ENCODE results near the gene MDP1.

The MDP1 gene

DNA sequence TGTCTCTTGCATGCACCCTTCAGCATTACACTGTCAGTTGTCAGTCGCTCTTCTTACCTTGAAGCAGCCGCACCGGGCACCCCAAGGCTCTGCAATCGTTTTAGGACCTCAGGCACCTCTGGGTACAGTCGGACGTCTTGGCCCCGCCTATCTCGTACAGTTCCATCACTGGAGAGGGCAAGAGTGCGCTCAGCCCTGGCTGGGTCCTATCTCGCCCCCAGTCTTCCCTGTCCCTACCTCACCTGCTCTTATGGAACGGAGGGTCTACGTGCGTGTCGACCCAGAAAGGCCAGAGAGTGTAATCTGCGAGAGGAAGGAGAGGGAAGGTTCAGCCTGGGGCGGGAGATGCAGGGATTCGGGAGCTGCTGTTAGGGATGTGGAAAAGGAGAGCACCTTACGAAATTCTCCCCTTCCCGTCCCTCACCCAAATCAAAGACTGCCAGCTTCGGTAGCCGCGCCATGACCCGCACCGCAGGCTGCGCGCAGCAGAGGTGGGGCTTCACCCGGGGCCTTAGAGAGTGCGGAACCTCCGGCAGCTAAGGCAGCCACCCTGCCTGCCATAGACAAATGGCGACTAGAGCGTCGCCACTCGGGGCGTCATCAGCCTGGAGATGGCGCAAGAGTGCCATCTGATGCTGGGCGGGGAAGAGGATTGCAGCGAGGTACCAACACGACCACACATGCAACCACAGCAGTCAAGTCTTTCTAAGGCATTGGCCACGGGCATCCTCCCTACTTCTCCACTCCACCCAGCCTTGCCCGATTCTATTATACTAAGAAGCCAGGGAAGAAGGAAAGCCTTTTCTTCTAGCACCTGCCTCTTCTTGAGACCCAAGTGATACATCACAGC, at the start of gene MDP1:
Gene MDP1 (minus strand): TSS at position 572 of the 850 bp plus-strand sequence. CDS start 111 bp downstream, at position 461.
- DNase-seq (ENCODE audit: low read depth in 2 of 2): peak; percentile 71 to 77

DNA sequence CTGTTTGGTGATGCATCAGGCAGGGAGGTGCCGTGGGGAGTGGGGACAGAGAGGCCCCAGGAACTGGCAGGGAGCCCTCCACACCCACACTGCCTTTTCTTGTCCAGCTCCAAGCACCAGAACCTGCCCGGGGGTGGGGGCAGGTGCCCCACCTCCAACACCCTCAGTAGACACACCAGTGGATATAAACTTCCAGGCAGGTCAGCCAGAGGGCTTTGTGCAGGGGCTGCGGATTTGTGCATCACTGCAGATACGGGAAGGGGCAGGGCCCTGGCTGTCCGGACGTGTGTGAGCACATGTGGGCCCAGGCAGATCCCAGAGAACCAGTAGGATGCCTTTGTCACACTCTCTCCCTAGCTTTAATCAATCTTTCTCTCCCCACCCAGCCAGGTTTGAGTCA, 48.4 kb upstream of the MDP1 start:
- DNase-seq (ENCODE audit: low read depth in 2 of 2): no peak

DNA sequence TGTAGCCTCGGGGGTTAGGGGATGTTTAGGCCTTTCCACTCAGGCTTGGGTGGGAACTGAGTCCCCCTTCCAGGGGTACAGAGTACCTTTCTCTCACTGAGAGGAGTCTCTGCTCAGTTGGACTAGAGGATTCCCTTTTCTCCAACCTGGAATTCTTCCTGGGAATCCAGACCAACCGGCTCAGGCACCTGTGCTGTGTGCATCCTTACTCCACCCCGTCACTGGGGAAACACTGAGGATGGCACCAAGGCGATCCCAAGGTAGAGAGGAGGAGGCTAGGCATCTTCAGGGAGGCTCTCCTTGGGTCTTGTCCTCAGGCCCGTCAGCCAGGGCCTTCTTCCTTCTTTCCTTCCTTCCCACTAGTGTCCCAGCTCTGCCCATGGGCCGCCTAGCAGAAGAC, 48.0 kb upstream of the MDP1 start:
- DNase-seq (ENCODE audit: low read depth in 2 of 2): no peak

DNA sequence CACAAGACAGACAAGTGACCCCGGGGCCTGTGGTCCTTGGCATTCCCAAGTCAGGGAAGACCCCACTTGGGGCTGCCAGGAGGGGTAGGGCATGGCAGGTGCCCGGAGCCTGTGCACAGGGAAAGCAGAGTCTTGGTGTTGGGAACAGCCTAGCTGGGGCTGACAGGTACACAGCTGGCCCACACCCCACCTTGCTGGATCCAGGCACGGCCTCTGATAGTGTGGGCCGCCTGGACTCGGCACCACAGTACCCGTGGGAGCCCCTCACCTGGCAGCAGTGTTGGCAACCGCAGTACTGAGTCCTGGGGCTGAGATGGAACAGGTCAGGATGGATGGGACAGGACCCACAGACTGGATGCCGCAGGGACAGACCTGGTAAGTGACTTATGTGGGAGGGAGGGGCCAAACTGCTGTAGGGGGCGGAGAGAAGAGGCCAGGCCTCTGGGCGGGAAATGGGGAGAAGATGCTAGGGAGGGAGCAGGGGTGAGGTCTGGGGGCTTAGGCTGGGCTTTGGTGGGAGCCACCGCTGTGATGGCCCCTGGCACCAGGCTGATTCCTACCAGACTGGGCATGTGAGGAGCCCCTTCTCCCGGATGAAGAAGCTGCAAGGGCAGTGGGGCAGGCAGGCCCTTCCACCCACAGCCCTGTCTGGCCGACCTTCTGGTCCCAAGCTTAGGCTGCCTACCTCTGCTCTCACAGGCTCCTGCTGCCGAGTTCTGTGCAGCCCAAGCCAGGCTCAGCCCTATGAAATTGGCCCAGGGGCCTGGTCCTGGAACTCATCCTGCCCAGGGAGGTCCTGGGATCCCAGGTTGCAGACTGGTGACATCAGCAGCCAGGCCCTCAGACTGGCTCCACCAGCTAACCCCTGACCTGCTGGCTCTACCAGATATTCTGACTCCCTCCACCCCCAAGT, 47.2 kb upstream of the MDP1 start, which contains the start of gene TGM1:
Gene TGM1 (minus strand): TSS at position 357 of the 913 bp plus-strand sequence. CDS start 825 bp downstream, outside the sequence.
- no peak for DNase-seq (ENCODE audit: low read depth in 2 of 2)

DNA sequence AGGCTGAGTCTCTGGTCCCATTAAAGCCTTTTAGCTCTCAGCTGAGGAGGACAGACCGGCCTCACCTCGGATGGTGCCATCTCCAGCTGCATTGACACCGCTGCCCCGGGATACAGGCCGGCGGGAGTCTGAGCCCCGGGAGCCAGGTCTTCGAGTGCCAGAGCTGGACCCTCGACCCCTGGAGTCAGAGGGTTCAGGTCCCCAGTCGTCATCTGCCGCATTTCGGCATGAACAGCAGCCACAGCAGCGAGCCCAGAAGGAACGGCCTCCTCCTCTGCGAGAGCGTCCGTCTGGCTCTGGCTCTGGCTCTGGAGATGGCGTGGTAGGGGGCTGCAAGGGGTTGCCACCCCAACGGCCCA, 46.1 kb upstream of the MDP1 start:
- DNase-seq (ENCODE audit: low read depth in 2 of 2): no peak

DNA sequence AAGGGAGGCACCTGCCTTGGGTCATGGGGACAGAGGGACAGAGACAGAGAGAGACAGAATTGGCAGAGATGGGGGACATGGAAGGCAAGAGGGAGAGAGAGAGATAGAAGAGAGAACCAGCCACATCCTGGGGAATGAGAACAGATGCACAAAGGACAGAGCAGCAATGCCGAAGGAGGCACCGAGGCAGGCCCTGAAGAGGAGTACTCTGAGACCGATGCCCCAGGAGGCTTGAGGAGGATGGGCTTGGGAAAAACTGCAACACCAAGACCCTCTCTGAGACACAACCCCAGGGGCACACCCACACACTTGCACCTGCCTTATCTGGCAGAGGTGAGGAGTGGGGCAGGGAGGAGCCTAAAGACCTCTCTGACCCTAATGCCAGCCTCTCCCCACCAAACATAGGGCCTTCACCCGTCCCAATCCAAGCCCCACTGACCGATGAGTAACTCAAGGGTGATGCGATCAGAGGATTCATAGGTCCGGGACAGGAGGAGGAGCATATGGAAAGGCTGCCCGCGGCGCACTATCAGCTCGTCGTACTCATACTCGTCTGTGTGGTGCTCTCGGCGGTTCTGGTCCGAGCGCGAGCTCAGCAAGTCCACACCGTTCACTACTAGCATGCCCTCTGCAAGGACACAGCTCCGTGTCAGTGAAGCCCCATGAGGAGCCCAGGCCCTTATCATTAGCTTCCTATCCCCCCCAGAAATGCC, 45.5 kb upstream of the MDP1 start:
- no peak for DNase-seq (ENCODE audit: low read depth in 2 of 2)

DNA sequence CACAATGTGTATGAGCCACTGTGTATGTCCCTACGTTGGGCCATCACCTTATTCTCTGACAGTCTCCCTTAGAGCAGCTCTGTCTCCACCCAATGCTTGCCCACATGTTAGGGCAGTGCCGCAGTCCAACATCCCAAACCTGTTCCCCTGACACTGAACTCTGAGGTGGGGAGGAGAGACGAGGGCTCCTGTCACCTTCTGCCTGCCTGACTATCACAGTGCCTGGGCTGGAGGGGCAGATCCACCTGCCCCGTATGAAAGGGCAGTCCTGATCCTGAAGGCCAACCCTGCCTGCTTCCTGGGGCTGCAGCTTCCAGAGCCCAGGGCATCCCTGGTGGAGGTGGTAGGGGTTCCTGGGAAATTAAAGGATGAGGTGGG, 44.9 kb upstream of the MDP1 start:
- DNase-seq (ENCODE audit: low read depth in 2 of 2): no peak

DNA sequence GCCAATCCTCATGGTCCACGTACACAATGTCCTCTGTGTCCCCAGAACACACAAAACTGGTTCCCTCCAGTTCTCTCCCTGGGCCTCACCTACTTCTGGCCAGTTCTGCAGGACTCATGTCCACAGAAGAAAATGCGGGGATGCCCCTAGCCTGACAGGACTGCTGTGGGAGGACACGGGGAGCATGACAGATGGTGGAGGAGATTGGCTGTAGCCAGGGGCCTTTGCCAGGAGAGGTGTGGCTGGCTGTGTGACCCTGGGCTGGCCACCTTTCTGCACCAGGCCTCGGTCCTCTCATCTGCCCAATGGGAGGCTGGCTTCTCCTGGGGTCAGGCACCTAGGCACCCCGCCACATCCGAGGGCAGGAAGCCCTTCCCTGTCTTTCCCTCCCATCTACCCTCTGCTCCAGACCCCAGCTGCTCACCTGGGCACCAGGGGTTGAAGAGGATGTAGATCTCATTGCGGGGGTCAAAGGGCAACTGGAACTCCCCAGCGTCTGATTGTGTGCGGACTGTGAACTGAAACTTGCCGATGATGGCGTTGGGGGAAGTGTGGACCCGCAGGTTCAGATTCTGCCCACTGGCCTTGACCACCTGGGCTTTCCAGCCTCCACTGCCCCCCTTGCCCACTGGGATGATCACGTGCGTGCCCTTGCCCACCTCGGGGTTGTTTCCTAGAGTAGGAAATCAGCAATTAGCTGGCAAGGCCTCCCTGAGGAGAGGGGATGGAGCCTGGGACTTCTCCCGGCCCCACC, 44.3 kb upstream of the MDP1 start:
- DNase-seq (ENCODE audit: low read depth in 2 of 2): no peak

DNA sequence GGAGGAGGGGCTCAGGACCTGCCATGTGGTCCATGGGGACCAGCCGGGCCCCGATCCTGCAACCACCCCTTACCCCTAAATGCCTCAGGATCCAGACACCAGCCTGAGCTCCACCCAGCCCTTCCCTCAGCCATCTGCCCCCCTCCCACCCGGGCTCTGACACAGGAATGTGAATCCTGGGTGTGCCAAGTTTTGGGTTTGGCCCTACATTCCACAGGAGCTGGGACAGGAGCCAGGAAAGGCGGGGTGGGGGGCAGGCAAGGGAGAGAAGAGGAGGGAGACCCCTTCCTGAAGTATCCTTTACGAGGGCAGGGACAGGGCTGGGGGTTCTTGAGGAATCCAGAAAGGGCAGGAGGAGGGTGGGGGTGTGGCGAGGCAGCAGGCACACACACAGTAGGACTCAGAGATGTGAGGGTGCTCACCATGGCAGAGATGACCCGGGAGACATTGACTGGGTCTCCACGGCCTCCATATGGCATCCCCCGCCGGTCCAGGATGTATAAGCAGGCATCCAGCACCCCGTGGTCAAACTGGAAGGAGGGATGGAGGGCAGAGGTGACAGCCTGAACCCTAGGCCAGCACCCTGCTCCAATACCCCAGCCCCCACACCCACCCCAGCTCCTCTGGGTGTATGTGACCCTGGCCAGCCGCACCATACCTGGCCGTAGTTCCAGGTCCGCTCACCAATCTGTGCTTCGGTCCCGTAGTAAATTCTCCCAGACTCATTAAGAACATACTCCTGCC, 43.6 kb upstream of the MDP1 start:
- no peak for DNase-seq (ENCODE audit: low read depth in 2 of 2)

DNA sequence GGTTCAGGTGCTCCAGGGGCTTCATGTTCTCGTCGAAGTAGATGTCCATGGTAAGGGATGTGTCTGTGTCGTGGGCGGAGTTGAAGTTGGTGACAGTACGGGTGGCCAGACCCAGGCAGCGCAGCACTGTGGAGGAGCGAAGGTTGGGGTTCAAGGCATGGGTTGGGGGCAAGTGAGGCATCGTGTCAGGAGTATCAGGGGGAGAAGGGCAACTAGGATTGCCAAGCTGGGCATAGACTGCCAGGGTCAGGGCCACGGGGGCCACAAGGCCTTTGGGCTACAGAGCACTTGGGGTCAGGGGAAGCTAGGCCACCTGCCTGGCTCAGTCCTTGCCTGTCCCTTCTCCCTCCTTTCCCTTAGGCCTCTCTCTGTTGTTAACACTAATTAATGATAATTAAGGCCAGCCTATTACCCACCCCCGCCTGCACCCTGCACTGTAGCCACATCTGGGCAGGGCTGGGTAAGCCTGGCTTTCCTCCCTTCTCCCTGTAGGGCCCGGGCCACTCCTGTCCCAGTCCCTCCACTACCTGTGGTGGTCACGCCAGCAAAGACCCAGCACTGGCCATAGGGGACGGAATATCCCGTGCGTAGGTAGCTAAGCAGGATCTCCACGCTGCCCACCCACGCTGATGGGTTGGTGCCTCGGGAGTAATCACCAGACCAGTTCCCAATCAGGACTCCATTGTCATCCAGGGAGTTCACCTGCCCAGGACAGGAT, 42.8 kb upstream of the MDP1 start:
- no peak for DNase-seq (ENCODE audit: low read depth in 2 of 2)

DNA sequence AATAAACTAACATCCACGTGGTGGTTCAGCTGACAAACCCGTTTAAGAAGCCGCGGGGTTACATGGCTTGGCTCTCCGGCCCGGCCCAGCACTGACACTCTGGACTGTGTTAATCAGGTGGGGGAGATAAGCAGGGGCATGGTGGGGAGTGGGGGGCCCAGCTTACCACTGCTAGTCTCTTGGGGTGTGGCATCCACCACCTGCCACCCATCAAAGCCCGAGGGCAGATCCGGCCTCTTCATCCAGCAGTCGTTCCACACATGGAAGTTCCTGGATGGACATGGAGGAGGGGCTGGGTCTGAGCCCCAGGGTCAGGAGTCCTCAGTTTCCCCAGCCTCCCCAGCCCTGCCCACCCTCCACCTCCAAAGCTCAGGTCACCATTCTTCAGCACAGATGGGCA, 42.3 kb upstream of the MDP1 start:
- DNase-seq (ENCODE audit: low read depth in 2 of 2): no peak

DNA sequence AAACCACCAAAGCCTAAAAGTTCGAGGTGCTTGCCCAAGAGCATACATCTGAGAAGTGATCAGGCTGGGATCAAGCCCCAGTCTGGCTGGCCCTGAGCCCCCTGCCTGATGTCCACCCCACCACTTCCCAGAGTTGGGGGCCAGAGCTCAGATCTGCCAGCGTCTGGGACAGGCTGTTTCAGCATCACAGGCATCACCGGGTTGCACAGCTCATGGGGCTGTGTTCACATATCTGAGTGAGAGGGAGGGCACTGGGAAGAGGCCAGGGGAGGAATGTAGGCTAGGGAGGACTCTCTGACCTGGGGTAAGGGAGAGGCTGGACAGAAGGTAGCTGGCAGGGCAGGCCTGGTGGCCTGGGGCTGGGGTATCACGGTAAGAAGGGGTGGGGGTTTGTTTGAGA, 41.1 kb upstream of the MDP1 start:
- DNase-seq (ENCODE audit: low read depth in 2 of 2): no peak

DNA sequence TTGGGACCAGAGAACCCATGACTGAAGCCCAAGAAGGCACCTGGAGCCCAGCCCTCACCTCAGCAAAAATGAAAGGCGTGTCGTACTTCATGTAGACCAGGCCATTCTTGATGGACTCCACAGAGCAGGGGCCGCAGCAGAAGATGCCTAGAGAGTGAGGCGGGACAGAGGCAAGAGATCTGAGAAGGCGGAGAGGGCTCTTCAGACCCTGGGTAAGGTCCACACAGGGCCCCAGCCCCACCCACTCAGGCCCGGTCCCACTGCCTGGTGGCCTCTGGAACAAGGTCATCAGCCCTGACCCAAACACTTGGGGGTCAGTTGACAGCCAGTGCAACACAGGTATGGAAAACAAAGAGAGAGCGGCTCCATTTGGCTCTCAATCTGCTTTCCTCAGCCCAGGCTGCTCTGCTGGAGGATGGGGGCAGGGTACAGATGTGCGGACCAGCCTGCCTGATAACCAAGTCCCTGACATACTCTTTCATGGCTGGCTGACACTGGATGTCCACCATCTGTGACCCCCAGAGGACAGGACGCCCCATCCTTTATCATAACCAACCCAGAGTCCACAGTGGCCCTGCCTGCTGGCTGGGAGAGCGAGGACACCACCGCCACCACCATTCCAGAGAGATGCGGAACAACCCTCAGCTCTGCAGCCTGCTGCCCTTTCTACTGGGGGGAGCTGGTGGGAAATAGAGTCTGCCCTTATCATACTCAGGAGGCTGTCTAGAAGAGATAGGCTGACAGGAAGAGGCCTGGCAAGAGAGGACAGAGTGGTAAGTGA, 40.3 kb upstream of the MDP1 start:
- DNase-seq (ENCODE audit: low read depth in 2 of 2): no peak

DNA sequence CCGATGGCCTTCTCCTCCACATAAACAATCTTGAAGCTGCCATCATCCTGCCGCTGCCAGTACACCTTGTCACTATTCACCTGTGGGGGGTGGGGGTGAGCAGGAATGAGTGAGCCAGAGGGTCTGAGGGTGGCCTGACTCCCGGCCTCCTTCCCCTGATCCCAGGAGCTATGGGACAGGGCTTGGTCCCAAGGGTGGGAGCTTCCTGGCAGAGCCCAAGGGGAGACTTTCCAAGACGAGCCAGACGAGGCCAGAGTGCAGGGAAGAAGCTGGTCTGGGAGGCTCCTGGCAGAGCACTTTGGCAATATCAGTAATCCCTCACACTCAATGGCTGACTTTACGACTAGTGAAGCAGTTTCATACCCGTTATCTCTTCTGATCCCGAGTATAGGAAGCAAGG, 39.6 kb upstream of the MDP1 start:
- DNase-seq (ENCODE audit: low read depth in 2 of 2): no peak

DNA sequence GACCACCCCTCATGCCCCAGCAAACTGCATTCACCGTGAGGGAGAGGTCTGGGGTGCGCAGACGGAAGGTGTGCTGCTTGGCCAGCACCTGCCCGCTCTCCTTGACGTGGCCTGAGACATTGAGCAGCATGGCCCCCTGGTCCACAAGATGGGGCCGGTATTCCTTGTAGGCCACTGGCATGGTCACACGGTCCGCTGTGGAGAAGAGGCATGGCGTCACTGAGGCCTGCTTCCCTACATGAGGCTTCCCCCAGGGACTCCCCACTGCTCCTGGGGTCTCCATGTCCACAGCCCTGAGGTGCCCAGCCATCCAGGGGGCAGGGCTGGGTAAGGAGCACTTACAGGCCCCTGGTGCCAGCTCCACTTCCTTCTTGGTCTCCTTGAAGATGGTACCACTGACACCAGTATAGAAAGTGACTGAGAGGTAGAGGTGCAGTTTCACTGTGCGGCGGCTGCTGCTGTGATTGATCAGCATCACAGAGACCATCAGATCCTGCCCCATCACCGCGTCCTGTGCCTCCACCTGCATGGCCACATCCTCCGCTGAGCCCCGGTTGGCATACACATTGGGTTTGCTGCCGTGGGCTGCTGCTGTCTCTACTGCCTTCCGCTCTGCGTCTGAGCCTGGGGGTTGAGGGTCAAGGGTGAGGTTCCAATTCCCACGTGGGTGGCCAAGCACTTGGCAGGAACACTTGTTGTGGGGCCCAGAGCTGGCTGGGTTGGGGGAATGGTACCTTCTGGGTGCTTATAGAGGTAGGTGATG, 38.9 kb upstream of the MDP1 start:
- no peak for DNase-seq (ENCODE audit: low read depth in 2 of 2)

DNA sequence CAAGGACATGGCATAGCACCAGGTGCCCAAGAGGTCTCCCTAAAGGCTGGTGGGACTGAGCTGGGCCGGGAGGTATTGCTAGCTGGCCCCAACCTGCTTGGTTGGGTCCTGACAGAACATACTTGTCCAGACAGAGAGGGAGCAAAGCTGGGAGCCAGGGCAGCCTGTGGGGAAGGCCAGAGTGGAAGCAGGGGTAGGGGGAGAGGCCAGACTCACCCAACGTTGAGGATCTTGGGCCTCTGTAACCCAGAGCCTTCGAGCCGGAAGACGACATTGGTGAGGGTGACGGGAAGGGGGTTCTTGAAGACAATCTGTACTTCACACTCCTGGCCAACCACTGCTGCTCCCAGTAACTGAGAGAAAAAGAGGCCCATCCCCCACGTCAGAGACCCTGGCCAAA, 38.1 kb upstream of the MDP1 start:
- DNase-seq (ENCODE audit: low read depth in 2 of 2): no peak

DNA sequence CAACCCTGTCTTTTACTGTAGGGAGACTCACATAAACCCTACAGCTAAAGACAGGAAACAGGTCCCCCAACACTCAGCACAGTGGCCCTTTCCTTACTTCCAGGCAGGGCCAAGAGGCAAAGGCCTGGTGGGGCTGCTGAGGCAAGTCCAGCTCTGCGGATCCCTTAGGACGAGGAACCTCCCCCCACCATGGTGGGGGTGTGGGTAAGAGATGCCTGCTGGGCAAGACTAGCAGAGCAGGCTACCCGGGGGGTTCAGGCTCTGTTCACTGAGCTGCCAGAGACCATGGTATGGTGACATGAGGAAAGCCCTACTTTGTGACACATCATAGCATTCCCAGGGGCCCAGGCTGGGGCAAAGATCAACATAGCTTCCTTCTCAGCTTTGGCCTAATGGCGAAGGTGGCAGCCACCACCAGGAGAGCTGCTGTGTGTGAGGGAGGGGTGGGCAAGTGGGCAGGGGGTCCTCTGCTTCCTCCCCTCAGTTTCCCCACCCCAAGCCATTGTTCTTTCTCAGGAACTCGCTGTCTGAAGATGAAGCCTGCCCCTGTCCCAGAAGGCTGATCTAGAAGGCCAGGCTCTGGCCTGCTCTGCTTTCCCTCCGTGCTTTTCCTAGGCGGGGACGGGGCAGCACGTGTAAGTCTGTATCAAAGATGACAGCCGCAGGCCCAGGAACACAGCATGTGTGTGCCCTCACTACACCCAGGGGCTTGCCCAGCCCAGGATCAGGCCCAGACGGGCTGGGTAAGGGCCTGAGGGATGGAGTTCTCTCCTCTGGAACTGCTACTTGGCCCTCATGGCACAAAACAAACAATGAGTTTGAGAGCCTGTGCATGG, 36.6 kb upstream of the MDP1 start:
- no peak for DNase-seq (ENCODE audit: low read depth in 2 of 2)

DNA sequence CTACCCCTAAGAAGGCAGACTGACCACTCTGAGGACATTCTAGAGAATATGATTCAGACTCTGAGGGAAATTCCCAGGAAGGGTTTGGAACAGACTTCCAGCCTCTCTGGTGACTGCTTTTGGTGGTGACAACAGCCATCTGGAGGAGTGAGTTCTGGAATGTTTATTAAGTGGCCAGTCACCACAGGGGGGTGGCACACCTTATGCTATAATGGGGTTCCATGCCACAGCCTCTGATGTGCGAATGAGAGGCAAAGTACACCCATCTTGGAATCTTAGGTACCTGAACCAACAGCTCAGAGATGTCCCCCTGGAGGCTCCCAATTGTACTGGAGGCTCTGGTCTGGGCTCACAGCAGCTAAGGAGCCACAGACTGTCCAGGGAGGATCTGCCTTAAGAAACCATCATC, 36.0 kb upstream of the MDP1 start:
- no peak for DNase-seq (ENCODE audit: low read depth in 2 of 2)
